ENCODE results near the gene C11orf54. TPM values are rescaled to one million over a fixed set of nuclear protein-coding genes. Genes with fewer than 3 reads are reported as not detected.

The C11orf54 gene
- total RNA-seq, 1 donor from 2014 or later: 35.4 TPM

DNA sequence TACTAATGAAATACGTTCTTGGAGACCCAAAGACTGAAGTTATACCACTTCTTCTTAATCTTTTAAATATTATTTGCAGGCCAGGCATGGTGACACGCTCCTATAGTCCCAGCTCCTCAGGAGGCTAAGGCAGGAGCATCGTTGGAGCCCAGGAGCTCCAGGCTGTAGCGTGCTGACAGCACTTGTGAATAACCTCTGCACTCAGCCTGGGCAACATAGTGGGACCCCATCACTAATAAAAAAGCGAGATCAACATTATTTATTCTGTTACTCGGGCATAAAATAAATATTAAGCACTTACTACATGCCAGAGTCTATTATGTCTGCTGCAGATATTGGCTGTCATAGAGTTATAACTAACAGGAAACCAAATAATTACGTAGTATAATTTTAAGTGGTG, 41.9 kb downstream of the C11orf54 start:
- Histone ChIP-seq H3K27me3 (ENCODE audit: low read depth) (no peaks in the 10 kb centered on the region), H3K36me3 (peaks cover 4% of the 10 kb centered on the region), H3K27ac (replicated peaks) (peak overlapping the region; percentile 94), H3K4me1 (peaks cover 49% of the 10 kb centered on the region), H3K4me3 (peak overlapping the region; percentile 97), H3K9me3 (replicated peaks) (no peaks in the 10 kb centered on the region)
- no peak for DNase-seq
- no peak for TF ChIP-seq CTCF (IDR thresholded peaks at IDR 0.05; ENCODE audit: borderline replicate concordance)
- intact Hi-C loops (cut with micrococcal nuclease): no loop called here

DNA sequence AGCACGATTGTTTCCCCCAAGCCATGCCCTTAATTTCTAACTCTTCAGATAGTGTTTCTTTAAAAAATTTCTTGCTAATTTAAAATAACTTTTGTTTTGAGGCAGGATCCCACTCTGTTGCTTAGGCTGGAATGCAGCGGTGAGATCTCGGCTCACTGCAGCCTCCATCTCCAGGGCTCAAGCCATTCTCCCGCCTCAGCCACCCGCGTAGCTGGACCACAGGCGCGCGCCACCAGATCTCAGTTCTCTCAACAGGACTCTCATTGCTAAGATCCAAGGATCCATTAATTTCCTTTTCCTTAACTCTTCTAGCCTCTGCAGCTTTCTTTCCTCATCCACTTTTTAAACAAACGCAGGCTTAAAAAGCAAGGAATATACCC, 42.3 kb downstream of the C11orf54 start:
- intact Hi-C loops (cut with micrococcal nuclease): no loop called here
- peak overlapping the region; percentile 97 for H3K4me3 ChIP-seq
- peak overlapping the region; percentile 94 for H3K27ac ChIP-seq (replicated peaks)
- peaks cover 49% of the 10 kb centered on the region for H3K4me1 ChIP-seq
- H3K36me3 ChIP-seq: peaks cover 8% of the 10 kb centered on the region
- H3K27me3 ChIP-seq (ENCODE audit: low read depth): no peaks in the 10 kb centered on the region
- DNase-seq: no peak
- no peak for TF ChIP-seq CTCF (IDR thresholded peaks at IDR 0.05; ENCODE audit: borderline replicate concordance)
- H3K9me3 ChIP-seq (replicated peaks): no peaks in the 10 kb centered on the region

- H3K27me3 ChIP-seq (ENCODE audit: low read depth): no peaks in the 10 kb centered on the region
- peaks cover 13% of the 10 kb centered on the region for H3K36me3 ChIP-seq
- H3K4me1 ChIP-seq: peaks cover 49% of the 10 kb centered on the region
- H3K9me3 ChIP-seq (replicated peaks): no peaks in the 10 kb centered on the region
- peak; percentile 59 for TF ChIP-seq CTCF (IDR thresholded peaks at IDR 0.05; ENCODE audit: borderline replicate concordance)
- peak; percentile 92 for DNase-seq
- intact Hi-C loops (cut with micrococcal nuclease): no loop called here
- peak within 1 kb of the TSS; percentile 97 for H3K4me3 ChIP-seq
- peak within 1 kb of the TSS; percentile 94 for H3K27ac ChIP-seq (replicated peaks)
Measured at GRCh38 chr11:93784145-93784934, 42.9 kb downstream of the C11orf54 start, which contains the start of gene MED17. Gene MED17 (plus strand): TSS chr11:93784282. CDS start chr11:93784514, 232 bp downstream.

DNA sequence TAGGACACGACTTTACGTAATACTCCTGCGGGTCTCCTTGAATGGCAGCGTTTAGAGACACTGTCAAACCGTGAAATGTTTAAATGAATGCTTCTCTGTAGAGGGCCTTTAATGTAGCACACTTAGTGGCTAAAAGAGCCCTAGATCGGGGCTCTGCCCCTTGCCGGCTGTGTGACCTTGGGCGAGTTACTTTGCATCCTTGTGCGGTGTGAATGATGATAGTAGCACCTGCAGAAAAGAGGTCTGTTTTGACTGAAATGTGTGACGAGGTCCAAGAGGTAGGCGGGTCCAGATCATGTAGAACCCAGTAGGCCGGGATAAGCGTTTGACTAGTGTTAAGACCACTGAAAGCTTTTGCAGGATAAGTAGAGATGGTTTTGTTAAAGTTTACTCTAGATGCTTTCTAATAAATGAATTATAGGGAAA, 43.5 kb downstream of the C11orf54 start:
- H3K36me3 ChIP-seq: peaks cover 19% of the 10 kb centered on the region
- no peaks in the 10 kb centered on the region for H3K9me3 ChIP-seq (replicated peaks)
- peak overlapping the region; percentile 94 for H3K27ac ChIP-seq (replicated peaks)
- no peak for TF ChIP-seq CTCF (IDR thresholded peaks at IDR 0.05; ENCODE audit: borderline replicate concordance)
- H3K4me3 ChIP-seq: peak overlapping the region; percentile 97
- no peak for DNase-seq
- no peaks in the 10 kb centered on the region for H3K27me3 ChIP-seq (ENCODE audit: low read depth)
- H3K4me1 ChIP-seq: peaks cover 49% of the 10 kb centered on the region
- intact Hi-C loops (cut with micrococcal nuclease): no loop called here

- Histone ChIP-seq H3K27me3 (ENCODE audit: low read depth) (no peaks in the 10 kb centered on the region), H3K36me3 (peaks cover 84% of the 10 kb centered on the region), H3K4me3 (no peak overlapping the region), H3K27ac (replicated peaks) (no peak overlapping the region), H3K9me3 (replicated peaks) (no peaks in the 10 kb centered on the region), H3K4me1 (peaks cover 17% of the 10 kb centered on the region)
- no peak for DNase-seq
- no peak for TF ChIP-seq CTCF (IDR thresholded peaks at IDR 0.05; ENCODE audit: borderline replicate concordance)
- intact Hi-C loops (cut with micrococcal nuclease): no loop called here
Measured at GRCh38 chr11:93791493-93791892, 50.0 kb downstream of the C11orf54 start.
